A549 (cell line): Measurements from ENCODE around the gene SREK1IP1. TPM values are rescaled to one million over a fixed set of nuclear protein-coding genes. Genes with fewer than 3 reads are reported as not detected.
A peak's percentile ranks its signal among the peaks of the same experiment; 100 is the strongest.

Experiments
- ATAC-seq, 2 experiments: fragments of 200-7000 bp in 1 of 2; fragments of >200 bp in 1 of 2; cut with Nextera tagmentation in 1 of 2; cut with Tn5 transposase in 1 of 2; 3 replicates each; pipeline versions ENCODE4 v1.8.0 to v1.9.1; 2018 to 2020; ENCODE audit warnings: mild to moderate bottlenecking in 1 of 2, moderate library complexity in 1 of 2
- CTCF ChIA-PET: fragments of 300-600 bp; sonication (Branson Sonifier 250); formaldehyde crosslinking; extraction: SDS; loops from one replicate; lab custom pipeline; 2021; ENCODE audit warnings: antibody characterized with exemption, inconsistent platforms; lab: Yijun Ruan, JAX
- POLR2A ChIA-PET: fragments of 350-600 bp; formaldehyde crosslinking; extraction: SDS; loops from one replicate; lab custom pipeline; 2021; ENCODE audit warnings: antibody characterized with exemption, inconsistent platforms; lab: Yijun Ruan, JAX
- DNase-seq, 2 experiments: peaks; one replicate each; pipeline versions ENCODE4 v3.0.0 to v3.0.0-alpha.2; 2011 to 2016; ENCODE audit warnings: low read depth in 1 of 2, low spot score in 1 of 2
- FAIRE-seq: peaks from 2 replicates; lab custom pipeline; 2011; peaks lifted over from hg19 to GRCh38; lab: Jason Lieb, UNC
- H3K27ac ChIP-seq, 2 experiments: fragments of >200 bp; sonication (Bioruptor Twin); formaldehyde crosslinking; 3 replicates each; pipeline ENCODE4 v1.5.1; 2016 to 2017
- H3K4me1 ChIP-seq: fragments of >200 bp; sonication (Bioruptor Twin); formaldehyde crosslinking; 3 replicates; pipeline ENCODE4 v1.6.1; 2016
- H3K4me2 ChIP-seq: fragments of >200 bp; sonication (Bioruptor Twin); formaldehyde crosslinking; 3 replicates; pipeline ENCODE4 v1.6.1; 2016
- H3K4me3 ChIP-seq: fragments of >200 bp; sonication (Bioruptor Twin); formaldehyde crosslinking; 3 replicates; pipeline ENCODE4 v1.5.1; 2016
- H3K9me3 ChIP-seq: fragments of >200 bp; sonication (Bioruptor Twin); formaldehyde crosslinking; 3 replicates; pipeline ENCODE4 v1.6.1; 2016
- ATOH8 ChIP-seq: fragments of 250-450 bp; sonication (Bioruptor Pico); IDR thresholded peaks from 2 replicates; pipeline ENCODE4 v1.5.0; 2020; ENCODE audit warnings: low read depth, mild to moderate bottlenecking, moderate library complexity
- BCL3 ChIP-seq: fragments of >200 bp; sonication (Bioruptor Twin); formaldehyde crosslinking; IDR thresholded peaks from 3 replicates; pipeline ENCODE4 v1.6.1; 2016
- BHLHE40 ChIP-seq: IDR thresholded peaks from 2 replicates; pipeline ENCODE4 v1.6.1; 2012; ENCODE audit warnings: low read depth, low read length, inconsistent platforms
- CBX2 ChIP-seq: fragments of 200-600 bp; sonication (generic); IDR thresholded peaks from 2 replicates; pipeline ENCODE4 v1.6.1; 2016; ENCODE audit warnings: low read depth, mild to moderate bottlenecking, borderline replicate concordance
- CBX8 ChIP-seq: fragments of 200-600 bp; sonication (generic); IDR thresholded peaks from 2 replicates; pipeline ENCODE4 v1.6.1; 2016
- CHD2 ChIP-seq: fragments of 150-350 bp; IDR thresholded peaks from 2 replicates; pipeline ENCODE4 v1.6.1; 2014; ENCODE audit warnings: low read length; ENCODE audit not compliant: partially characterized antibody
- CHD4 ChIP-seq: fragments of 200-600 bp; sonication (generic); IDR thresholded peaks from 2 replicates; pipeline ENCODE4 v1.6.1; 2016; ENCODE audit warnings: antibody characterized with exemption, mild to moderate bottlenecking, borderline replicate concordance
- CTCF ChIP-seq: fragments of >200 bp; sonication (Bioruptor Twin); formaldehyde crosslinking; IDR thresholded peaks from 3 replicates; pipeline ENCODE4 v1.5.1; 2016
- EHMT2 ChIP-seq: fragments of 200-600 bp; sonication (generic); IDR thresholded peaks from 2 replicates; pipeline ENCODE4 v1.6.1; 2016; ENCODE audit warnings: antibody characterized with exemption, low read depth, mild to moderate bottlenecking, moderate library complexity
- EP300 ChIP-seq, 2 experiments: fragments of >200 bp; sonication (Bioruptor Twin); formaldehyde crosslinking; IDR thresholded peaks; 2 replicates in 1 of 2; 3 replicates in 1 of 2; pipeline ENCODE4 v1.6.1; 2016 to 2017
- FOSL2 ChIP-seq, 2 experiments: fragments of 450-650 bp in 1 of 2; fragments of >200 bp in 1 of 2; sonication (Bioruptor Twin) in 1 of 2; formaldehyde crosslinking; IDR thresholded peaks; 2 replicates each; pipeline versions ENCODE4 v1.5.0 to v1.6.1; 2016 to 2020; ENCODE audit warnings: mild to moderate bottlenecking in 1 of 2, moderate library complexity in 1 of 2
- HDAC2 ChIP-seq: fragments of 200-600 bp; sonication (generic); IDR thresholded peaks from 2 replicates; pipeline ENCODE4 v1.6.1; 2016
- HOXA7 ChIP-seq: fragments of 250-450 bp; sonication (Bioruptor Pico); IDR thresholded peaks from 2 replicates; pipeline ENCODE4 v1.5.0; 2020; ENCODE audit warnings: mild to moderate bottlenecking, moderate library complexity
- HOXB13 ChIP-seq: fragments of 250-450 bp; sonication (Bioruptor Pico); IDR thresholded peaks from 2 replicates; pipeline ENCODE4 v1.5.0; 2020; ENCODE audit warnings: low read depth, mild to moderate bottlenecking, moderate library complexity
- JUN ChIP-seq, 2 experiments: fragments of >200 bp; sonication (Bioruptor Twin); formaldehyde crosslinking; IDR thresholded peaks; 2 replicates in 1 of 2; 3 replicates in 1 of 2; pipeline ENCODE4 v1.6.1; 2016 to 2017
- MAFK ChIP-seq: fragments of 450-650 bp; IDR thresholded peaks from 2 replicates; pipeline ENCODE4 v1.6.1; 2014; ENCODE audit not compliant: partially characterized antibody
- MAZ ChIP-seq: fragments of 150-350 bp; IDR thresholded peaks from 2 replicates; pipeline ENCODE4 v1.6.1; 2014; ENCODE audit warnings: antibody characterized with exemption, low read depth, low read length, borderline replicate concordance
- MYC ChIP-seq: IDR thresholded peaks from 2 replicates; pipeline ENCODE4 v1.6.1; 2012; ENCODE audit warnings: mild to moderate bottlenecking, inconsistent platforms, low read length, improper control_type of control experiment, borderline replicate concordance
- NPAS2 ChIP-seq: fragments of 250-450 bp; sonication (Bioruptor Pico); IDR thresholded peaks from 2 replicates; pipeline ENCODE4 v1.8.0; 2022; ENCODE audit warnings: mild to moderate bottlenecking, moderate library complexity, borderline replicate concordance
- NR3C1 ChIP-seq: fragments of >200 bp; sonication (Bioruptor Twin); formaldehyde crosslinking; IDR thresholded peaks from 3 replicates; pipeline ENCODE4 v1.6.1; 2017
- PBX3 ChIP-seq: IDR thresholded peaks from 2 replicates; pipeline ENCODE4 v1.6.1; 2012
- PHF8 ChIP-seq: fragments of 200-600 bp; sonication (generic); IDR thresholded peaks from 2 replicates; pipeline ENCODE4 v1.6.1; 2016; ENCODE audit warnings: low read depth, mild to moderate bottlenecking, antibody characterized with exemption, moderate library complexity, borderline replicate concordance
- POLR2A ChIP-seq: IDR thresholded peaks from 2 replicates; pipeline ENCODE4 v1.6.1; 2012; ENCODE audit warnings: mild to moderate bottlenecking, low read length
- POLR2AphosphoS2 ChIP-seq: conservative IDR thresholded peaks from 2 replicates; pipeline ENCODE4 v1.6.1; 2012; ENCODE audit warnings: low read length, improper control_type of control experiment, inconsistent platforms
- RCOR1 ChIP-seq: fragments of 150-350 bp; IDR thresholded peaks from 2 replicates; pipeline ENCODE4 v1.6.1; 2014; ENCODE audit warnings: antibody characterized with exemption, low read length, low read depth
- RFX5 ChIP-seq: fragments of 450-650 bp; IDR thresholded peaks from 2 replicates; pipeline ENCODE4 v1.7.1; 2014; ENCODE audit warnings: antibody characterized with exemption, mild to moderate bottlenecking, moderate library complexity
- TFCP2L1 ChIP-seq: fragments of 250-450 bp; sonication (Bioruptor Pico); IDR thresholded peaks from 2 replicates; pipeline ENCODE4 v1.5.0; 2021; ENCODE audit warnings: mild to moderate bottlenecking
- TP53 ChIP-seq: fragments of 250-450 bp; sonication (Bioruptor Pico); IDR thresholded peaks from 2 replicates; pipeline ENCODE4 v1.5.0; 2021; ENCODE audit warnings: mild to moderate bottlenecking, moderate library complexity
- ZFP36 ChIP-seq: fragments of 450-650 bp; IDR thresholded peaks from 2 replicates; pipeline ENCODE4 v1.6.1; 2014; ENCODE audit warnings: borderline replicate concordance; ENCODE audit not compliant: partially characterized antibody
- ZNF302 ChIP-seq: fragments of 250-450 bp; sonication (Bioruptor Pico); IDR thresholded peaks from 2 replicates; pipeline ENCODE4 v1.9.0; 2021; ENCODE audit warnings: inconsistent platforms, mild to moderate bottlenecking, moderate library complexity
- ZSCAN20 ChIP-seq: fragments of 250-450 bp; sonication (Bioruptor Pico); IDR thresholded peaks from 2 replicates; pipeline ENCODE4 v1.8.0; 2022; ENCODE audit warnings: mild to moderate bottlenecking, moderate library complexity
- WGBS: methylation state at CpG from one replicate; pipeline ENCODE4 v1.1.6; 2017; ENCODE audit errors: missing lambda C conversion rate; 5-methylcytosine and 5-hydroxymethylcytosine counted together
- polyA plus RNA-seq, 4 experiments: library from polyadenylated mRNA; depleted of rRNA in 3 of 4; stranded (reverse); fragments of >200 nt; fragmentation: RNase III in 1 of 4; extraction: RNeasy Plus Mini Kit Qiagen cat#74134 plus additional on column Dnase treatment in 1 of 4; gene quantifications; 2 replicates in 3 of 4; 3 replicates in 1 of 4; pipeline ENCODE4 v1.2.3, GENCODE V29; 2011 to 2017

Gene SREK1IP1
- polyA plus RNA-seq, 2 of the 4 experiments (the other 2 are of a cell fraction): 4.7 to 7.5 TPM

GRCh38 chr5:64771736-64772135, 3.2 kb upstream of the SREK1IP1 start:
- FAIRE-seq (no peak), ATAC-seq (no peak)

GRCh38 chr5:64769855-64770254, 1.4 kb upstream of the SREK1IP1 start:
- DNase-seq (no peak), ATAC-seq (no peak), FAIRE-seq (no peak)
- peak overlapping the region; percentile 99 for H3K4me2 ChIP-seq
- TF ChIP-seq MAFK: peak; percentile 99
- no peak for TF ChIP-seq HDAC2
- H3K4me3 ChIP-seq: peak overlapping the region; percentile 91
- POLR2A ChIA-PET: no interaction called here
- CTCF ChIA-PET: interaction anchor here (1.1 to 1.5 kb wide), 2 partner anchors 14 to 15 kb away, joined by 3 to 4 read pairs; no protein-coding TSS in a partner anchor
- H3K27ac ChIP-seq: no peak overlapping the region
- no peaks in the 10 kb centered on the region for H3K9me3 ChIP-seq
- peaks cover 27% of the 10 kb centered on the region; the same call in 2 of the 3 replicates for H3K4me1 ChIP-seq

More at GRCh38 chr5:64771736-64772135, 3.2 kb upstream of the SREK1IP1 start:
- DNase-seq: no peak
- 65% methylated on average over 4 of the region's 4 CpGs for WGBS
- TF ChIP-seq TP53: no peak
- no peak for TF ChIP-seq HOXA7 (CRISPR knock-in tag)
- no peak for TF ChIP-seq MAZ
- no peak for TF ChIP-seq BCL3
- no peak for TF ChIP-seq JUN (IDR thresholded peaks at IDR 0.05)
- no peak for TF ChIP-seq CTCF
- TF ChIP-seq EP300 (IDR thresholded peaks at IDR 0.05): no peak
- no peak for TF ChIP-seq HDAC2
- no peak for TF ChIP-seq NPAS2 (CRISPR knock-in tag)
- no peak for TF ChIP-seq CBX8
- TF ChIP-seq POLR2AphosphoS2: no peak
- TF ChIP-seq POLR2A: no peak
- TF ChIP-seq ZNF302 (CRISPR knock-in tag): no peak
- no peak for TF ChIP-seq EHMT2
- TF ChIP-seq CHD2: no peak
- no peak for TF ChIP-seq HOXB13 (CRISPR knock-in tag)
- TF ChIP-seq NR3C1: no peak
- no peak for TF ChIP-seq MAFK
- no peak for TF ChIP-seq PBX3
- H3K4me2 ChIP-seq: no peak overlapping the region
- no peak overlapping the region for H3K4me3 ChIP-seq
- H3K9me3 ChIP-seq: no peaks in the 10 kb centered on the region
- CTCF ChIA-PET: interaction anchor here (1.3 to 2.0 kb wide), 2 partner anchors 12 to 136 kb away, joined by 6 read pairs; no protein-coding TSS in a partner anchor
- POLR2A ChIA-PET: no interaction called here
- H3K27ac ChIP-seq: no peak overlapping the region
- peaks cover 20% of the 10 kb centered on the region; the same call in 2 of the 3 replicates for H3K4me1 ChIP-seq

- WGBS: 7% methylated on average over 10 of the region's 10 CpGs
- POLR2A ChIA-PET: no interaction called here
- no peaks in the 10 kb centered on the region for H3K9me3 ChIP-seq
- TF ChIP-seq JUN (IDR thresholded peaks at IDR 0.05) (no peak), ATOH8 (CRISPR knock-in tag) (no peak), CHD4 (no peak), HOXA7 (CRISPR knock-in tag) (no peak), HDAC2 (no peak), TFCP2L1 (CRISPR knock-in tag) (no peak), ZFP36 (no peak), ZSCAN20 (CRISPR knock-in tag) (no peak), MAZ (no peak), RFX5 (no peak), BHLHE40 (no peak), MAFK (no peak), MYC (no peak), RCOR1 (no peak), CBX2 (no peak), FOSL2 (IDR thresholded peaks at IDR 0.05) (no peak), FOSL2 (CRISPR knock-in tag; IDR thresholded peaks at IDR 0.05) (no peak), PHF8 (no peak)
- peak overlapping the region; percentile 91 for H3K4me3 ChIP-seq
- FAIRE-seq: no peak
- peaks cover 27% of the 10 kb centered on the region; the same call in 2 of the 3 replicates for H3K4me1 ChIP-seq
- H3K27ac ChIP-seq: peak overlapping the region; percentile 94 to 95
- DNase-seq: peak in 1 of 2 experiments; percentile 14
- ATAC-seq: peak; percentile 38 to 49; a peak in 5 of 6 replicates
- CTCF ChIA-PET: interaction anchor here (1.4 to 2.5 kb wide), 3 partner anchors 16 to 133 kb away, joined by 3 to 16 read pairs (median 5); no protein-coding TSS in a partner anchor
- H3K4me2 ChIP-seq: peak overlapping the region; percentile 88
Measured at GRCh38 chr5:64767959-64768357, 533 bp downstream of the SREK1IP1 start.
